ENCODE results near the gene DYNLT1. TPM values are rescaled to one million over a fixed set of nuclear protein-coding genes. Genes with fewer than 3 reads are reported as not detected.

Gene DYNLT1
- total and polyA plus RNA-seq, 10 of the 15 experiments (the other 5 are each of a cell fraction or from before 2014, with no cell fraction given), result 33.6 to 298 (median 89.2) TPM

DNA sequence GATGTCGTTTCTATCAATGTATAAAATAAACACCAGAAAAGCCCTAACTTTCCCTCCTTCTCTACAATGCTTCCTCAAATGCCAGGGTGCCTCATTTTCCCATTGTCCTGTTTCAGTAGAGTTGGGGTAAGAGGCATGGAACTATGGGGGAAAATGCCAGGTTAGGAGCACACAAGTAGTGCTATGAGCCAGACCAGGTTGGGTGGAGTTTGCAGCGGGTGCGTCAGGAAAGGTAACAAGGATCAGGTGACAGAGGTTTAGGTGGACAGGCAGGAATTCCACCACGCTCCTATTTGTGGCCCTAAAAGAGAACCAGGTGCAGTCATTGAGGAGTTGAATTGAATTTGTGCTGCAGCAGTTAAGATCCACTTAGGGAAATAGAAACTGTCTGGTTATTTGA, 41.8 kb upstream of the DYNLT1 start:
- no TSS peak for BruUV-seq (replicated peaks)
- RAD21 ChIA-PET (ENCODE audit: unreplicated experiment), result no interaction called here
- DNase-seq (ENCODE audit: low read depth, low spot score) (no peak), ATAC-seq (no peak), FAIRE-seq (no peak)
- Histone ChIP-seq H3K36me3 (ENCODE audit: control insufficient read depth in 2 of 2, insufficient read depth in 2 of 2, low read length in 1 of 2) (no peaks in the 10 kb centered on the region), H3K79me2 (ENCODE audit: control insufficient read depth, insufficient read depth, low read length) (no peaks in the 10 kb centered on the region), H3K4me2 (ENCODE audit: control insufficient read depth, insufficient read depth) (peak overlapping the region; percentile 63), H3K27ac (ENCODE audit: control insufficient read depth, insufficient read depth) (no peak overlapping the region), H4K20me1 (ENCODE audit: control insufficient read depth, insufficient read depth) (no peaks in the 10 kb centered on the region), H2AFZ (ENCODE audit: control insufficient read depth, low read depth, low read length) (no peak overlapping the region), H3K4me1 (ENCODE audit: control insufficient read depth, insufficient read depth, low read length) (peaks cover 13% of the 10 kb centered on the region), H3K4me3 (no peak overlapping the region), H3K27me3 (replicated peaks in 1 of 2; ENCODE audit: control insufficient read depth in 2 of 2, insufficient read depth in 2 of 2, low read length in 1 of 2) (no peaks in the 10 kb centered on the region), H3K9me3 (replicated peaks; ENCODE audit: control insufficient read depth, insufficient read depth, low read length) (no peaks in the 10 kb centered on the region; the same call in 2 of the 3 replicates), H3K9ac (ENCODE audit: control insufficient read depth, insufficient read depth, low read length) (no peak overlapping the region)
- intact Hi-C loops (cut with micrococcal nuclease; ENCODE audit: unreplicated experiment) (no loop called here), in situ Hi-C loops (cut with MboI) (no loop called here)
- TF ChIP-seq RFX5 (IDR thresholded peaks at IDR 0.05; ENCODE audit: low read depth, low read length) (no peak), YY1 (IDR thresholded peaks at IDR 0.05; ENCODE audit: low read depth, low read length) (no peak), TCF3 (IDR thresholded peaks at IDR 0.05; ENCODE audit: borderline replicate concordance, insufficient read depth, low read depth, low read length) (no peak)
- 62% methylated on average over 4 of the region's 4 CpGs for WGBS (ENCODE audit: insufficient coverage, insufficient replicate concordance, low lambda C conversion rate, missing lambda C conversion rate)
- CTCF ChIA-PET, result interaction anchor here (1.2 to 2.8 kb wide), 2 partner anchors 27 to 472 kb away, joined by 3 to 14 read pairs; no protein-coding TSS in a partner anchor
- SMC1A ChIA-PET (ENCODE audit: uncharacterized antibody, unreplicated experiment), result no interaction called here
- POLR2A ChIA-PET, result no interaction called here

DNA sequence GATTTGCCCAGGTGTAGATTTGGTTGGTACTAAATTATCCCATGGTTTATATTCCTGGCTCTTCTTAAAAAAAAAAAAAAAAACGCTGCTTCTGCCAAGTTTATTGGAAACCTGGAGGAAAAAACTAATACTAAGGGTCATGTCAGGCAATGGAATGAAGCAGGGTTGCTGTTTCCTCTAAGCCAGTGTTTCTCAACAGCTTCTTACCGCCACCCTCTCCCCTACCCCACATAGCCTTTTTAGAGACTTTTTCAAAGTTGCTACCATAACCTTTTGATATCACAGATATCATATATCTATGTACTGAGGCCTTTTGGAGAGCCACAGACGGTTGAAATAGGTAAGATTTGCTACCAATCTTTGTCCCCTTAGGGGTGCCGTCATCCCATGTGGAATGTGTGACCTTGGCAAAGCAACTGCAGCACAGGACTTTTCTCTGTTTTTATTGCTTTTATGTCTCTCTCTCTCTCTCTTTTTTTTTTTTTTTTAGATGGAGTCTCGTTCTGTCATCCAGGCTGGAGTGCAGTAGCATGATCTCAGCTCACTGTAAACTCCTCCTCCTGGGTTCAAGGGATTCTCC, 40.3 kb upstream of the DYNLT1 start:
- Histone ChIP-seq H3K4me3 (no peak overlapping the region), H3K27ac (ENCODE audit: control insufficient read depth, insufficient read depth) (no peak overlapping the region), H3K9ac (ENCODE audit: control insufficient read depth, insufficient read depth, low read length) (no peak overlapping the region), H3K36me3 (ENCODE audit: control insufficient read depth in 2 of 2, insufficient read depth in 2 of 2, low read length in 1 of 2) (no peaks in the 10 kb centered on the region), H3K79me2 (ENCODE audit: control insufficient read depth, insufficient read depth, low read length) (no peaks in the 10 kb centered on the region), H3K27me3 (replicated peaks in 1 of 2; ENCODE audit: control insufficient read depth in 2 of 2, insufficient read depth in 2 of 2, low read length in 1 of 2) (no peaks in the 10 kb centered on the region), H3K9me3 (replicated peaks; ENCODE audit: control insufficient read depth, insufficient read depth, low read length) (no peaks in the 10 kb centered on the region; the same call in 2 of the 3 replicates), H3K4me2 (ENCODE audit: control insufficient read depth, insufficient read depth) (no peak overlapping the region), H4K20me1 (ENCODE audit: control insufficient read depth, insufficient read depth) (no peaks in the 10 kb centered on the region), H2AFZ (ENCODE audit: control insufficient read depth, low read depth, low read length) (no peak overlapping the region), H3K4me1 (ENCODE audit: control insufficient read depth, insufficient read depth, low read length) (peaks cover 13% of the 10 kb centered on the region)
- no TSS peak for BruUV-seq (replicated peaks)
- TF ChIP-seq RB1 (IDR thresholded peaks at IDR 0.05; ENCODE audit: borderline replicate concordance) (no peak), ZNF384 (IDR thresholded peaks at IDR 0.05; ENCODE audit: borderline replicate concordance, low read depth, low read length) (no peak), RUNX3 (IDR thresholded peaks at IDR 0.05; ENCODE audit: low read length) (no peak)
- TF ChIP-seq, protein P1, sequence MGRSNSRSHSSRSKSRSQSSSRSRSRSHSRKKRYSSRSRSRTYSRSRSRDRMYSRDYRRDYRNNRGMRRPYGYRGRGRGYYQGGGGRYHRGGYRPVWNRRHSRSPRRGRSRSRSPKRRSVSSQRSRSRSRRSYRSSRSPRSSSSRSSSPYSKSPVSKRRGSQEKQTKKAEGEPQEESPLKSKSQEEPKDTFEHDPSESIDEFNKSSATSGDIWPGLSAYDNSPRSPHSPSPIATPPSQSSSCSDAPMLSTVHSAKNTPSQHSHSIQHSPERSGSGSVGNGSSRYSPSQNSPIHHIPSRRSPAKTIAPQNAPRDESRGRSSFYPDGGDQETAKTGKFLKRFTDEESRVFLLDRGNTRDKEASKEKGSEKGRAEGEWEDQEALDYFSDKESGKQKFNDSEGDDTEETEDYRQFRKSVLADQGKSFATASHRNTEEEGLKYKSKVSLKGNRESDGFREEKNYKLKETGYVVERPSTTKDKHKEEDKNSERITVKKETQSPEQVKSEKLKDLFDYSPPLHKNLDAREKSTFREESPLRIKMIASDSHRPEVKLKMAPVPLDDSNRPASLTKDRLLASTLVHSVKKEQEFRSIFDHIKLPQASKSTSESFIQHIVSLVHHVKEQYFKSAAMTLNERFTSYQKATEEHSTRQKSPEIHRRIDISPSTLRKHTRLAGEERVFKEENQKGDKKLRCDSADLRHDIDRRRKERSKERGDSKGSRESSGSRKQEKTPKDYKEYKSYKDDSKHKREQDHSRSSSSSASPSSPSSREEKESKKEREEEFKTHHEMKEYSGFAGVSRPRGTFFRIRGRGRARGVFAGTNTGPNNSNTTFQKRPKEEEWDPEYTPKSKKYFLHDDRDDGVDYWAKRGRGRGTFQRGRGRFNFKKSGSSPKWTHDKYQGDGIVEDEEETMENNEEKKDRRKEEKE (IDR thresholded peaks at IDR 0.05), result no peak
- in situ Hi-C loops (cut with MboI) (no loop called here), intact Hi-C loops (cut with micrococcal nuclease; ENCODE audit: unreplicated experiment) (no loop called here)
- WGBS (ENCODE audit: insufficient coverage, insufficient replicate concordance, low lambda C conversion rate, missing lambda C conversion rate), result 76% methylated on average over 4 of the region's 5 CpGs
- ChIA-PET POLR2A (interaction anchor here (0.6 to 0.7 kb wide), 2 partner anchors 17 to 39 kb away, joined by 4 to 5 read pairs; no protein-coding TSS in a partner anchor), CTCF (interaction anchor here (1.1 to 2.6 kb wide), 3 partner anchors 25 to 471 kb away, joined by 3 to 11 read pairs (median 3); no protein-coding TSS in a partner anchor), RAD21 (ENCODE audit: unreplicated experiment) (interaction anchor here (0.7 kb wide), 1 partner anchor 330 kb away, joined by 5 read pairs; no protein-coding TSS in a partner anchor), SMC1A (ENCODE audit: uncharacterized antibody, unreplicated experiment) (interaction anchor here (1.3 to 1.9 kb wide), 2 partner anchors 12 to 25 kb away, joined by 4 to 5 read pairs; no protein-coding TSS in a partner anchor)
- DNase-seq (ENCODE audit: low read depth, low spot score) (no peak), ATAC-seq (no peak), FAIRE-seq (no peak)

All from GM12878 (cell line).